Measurements from ENCODE around the gene POU6F2. TPM values are rescaled to one million over a fixed set of nuclear protein-coding genes. Genes with fewer than 3 reads are reported as not detected.

The POU6F2 gene
- total RNA-seq, 4 donors from 2014 or later: 0.91 TPM; not detected in 3

- H3K27me3 ChIP-seq: no peaks in the 10 kb centered on the region
- intact Hi-C loops (cut with DNase I; ENCODE audit: low total_unique reads): no loop called here
- H3K4me3 ChIP-seq: no peak overlapping the region
- TF ChIP-seq CTCF (IDR thresholded peaks at IDR 0.05): no peak
- TF ChIP-seq POLR2A (IDR thresholded peaks at IDR 0.05): no peak
- H3K4me1 ChIP-seq: no peaks in the 10 kb centered on the region
- no peaks in the 10 kb centered on the region for H3K9me3 ChIP-seq
- DNase-seq: no peak
- H3K27ac ChIP-seq: no peak overlapping the region
- no peaks in the 10 kb centered on the region for H3K36me3 ChIP-seq
Measured at GRCh38 chr7:39248692-39249090, 271.0 kb downstream of the POU6F2 start.

- Histone ChIP-seq H3K27me3 (no peaks in the 10 kb centered on the region), H3K4me3 (no peak overlapping the region), H3K9me3 (no peaks in the 10 kb centered on the region), H3K27ac (no peak overlapping the region), H3K4me1 (no peaks in the 10 kb centered on the region), H3K36me3 (no peaks in the 10 kb centered on the region)
- TF ChIP-seq CTCF (IDR thresholded peaks at IDR 0.05): no peak
- no peak for TF ChIP-seq POLR2A (IDR thresholded peaks at IDR 0.05)
- intact Hi-C loops (cut with DNase I; ENCODE audit: low total_unique reads): no loop called here
- DNase-seq: no peak
Measured at GRCh38 chr7:39249635-39250152, 272.0 kb downstream of the POU6F2 start.

GRCh38 chr7:39252916-39253315 is 275.2 kb downstream of the POU6F2 start:
- no peaks in the 10 kb centered on the region for H3K27me3 ChIP-seq
- H3K4me1 ChIP-seq: no peaks in the 10 kb centered on the region
- no peak for DNase-seq
- H3K36me3 ChIP-seq: no peaks in the 10 kb centered on the region
- no peak overlapping the region for H3K27ac ChIP-seq
- intact Hi-C loops (cut with DNase I; ENCODE audit: low total_unique reads): no loop called here
- no peak overlapping the region for H3K4me3 ChIP-seq
- no peaks in the 10 kb centered on the region for H3K9me3 ChIP-seq
- no peak for TF ChIP-seq POLR2A (IDR thresholded peaks at IDR 0.05)
- no peak for TF ChIP-seq CTCF (IDR thresholded peaks at IDR 0.05)

GRCh38 chr7:39259391-39260003 is 281.8 kb downstream of the POU6F2 start:
- H3K4me3 ChIP-seq: no peak overlapping the region
- intact Hi-C loops (cut with DNase I; ENCODE audit: low total_unique reads): no loop called here
- no peaks in the 10 kb centered on the region for H3K36me3 ChIP-seq
- no peaks in the 10 kb centered on the region for H3K4me1 ChIP-seq
- no peaks in the 10 kb centered on the region for H3K9me3 ChIP-seq
- H3K27me3 ChIP-seq: no peaks in the 10 kb centered on the region
- no peak for DNase-seq
- TF ChIP-seq CTCF (IDR thresholded peaks at IDR 0.05) (no peak), POLR2A (IDR thresholded peaks at IDR 0.05) (no peak)
- no peak overlapping the region for H3K27ac ChIP-seq

- no peaks in the 10 kb centered on the region for H3K4me1 ChIP-seq
- H3K27ac ChIP-seq: no peak overlapping the region
- H3K27me3 ChIP-seq: no peaks in the 10 kb centered on the region
- intact Hi-C loops (cut with DNase I; ENCODE audit: low total_unique reads): no loop called here
- DNase-seq: no peak
- no peak overlapping the region for H3K4me3 ChIP-seq
- no peaks in the 10 kb centered on the region for H3K36me3 ChIP-seq
- no peaks in the 10 kb centered on the region for H3K9me3 ChIP-seq
- TF ChIP-seq POLR2A (IDR thresholded peaks at IDR 0.05) (no peak), CTCF (IDR thresholded peaks at IDR 0.05) (no peak)
Measured at GRCh38 chr7:39260279-39260844, 282.7 kb downstream of the POU6F2 start.
